ENCODE measurements around the gene PRDM10.
"Not testable (repeated sequence)": the region's sequence is repeated elsewhere in the genome, so short reads cannot be mapped to it uniquely, and the experiment has no call there.

PRDM10 gene

DNA sequence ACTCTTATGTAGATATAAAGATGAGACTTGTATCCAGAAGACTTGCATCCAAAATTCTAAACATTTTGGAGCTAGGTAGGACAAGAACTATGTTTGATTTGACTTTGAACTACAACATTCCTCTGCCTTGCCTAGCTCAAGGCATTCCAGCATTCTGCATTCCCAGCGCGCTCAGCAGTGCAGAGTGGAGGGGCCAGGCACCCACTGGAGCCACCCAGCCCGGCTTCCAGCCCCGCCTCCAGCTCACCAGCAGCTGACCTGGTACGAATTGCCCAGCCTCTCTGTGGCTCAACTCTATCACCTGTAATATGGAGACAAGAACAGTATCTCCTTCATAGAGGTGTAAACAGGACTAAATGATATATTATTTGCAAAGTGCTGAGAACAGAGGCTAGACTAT, 28.8 kb downstream of the PRDM10 start:
- DNase-seq, result no peak

DNA sequence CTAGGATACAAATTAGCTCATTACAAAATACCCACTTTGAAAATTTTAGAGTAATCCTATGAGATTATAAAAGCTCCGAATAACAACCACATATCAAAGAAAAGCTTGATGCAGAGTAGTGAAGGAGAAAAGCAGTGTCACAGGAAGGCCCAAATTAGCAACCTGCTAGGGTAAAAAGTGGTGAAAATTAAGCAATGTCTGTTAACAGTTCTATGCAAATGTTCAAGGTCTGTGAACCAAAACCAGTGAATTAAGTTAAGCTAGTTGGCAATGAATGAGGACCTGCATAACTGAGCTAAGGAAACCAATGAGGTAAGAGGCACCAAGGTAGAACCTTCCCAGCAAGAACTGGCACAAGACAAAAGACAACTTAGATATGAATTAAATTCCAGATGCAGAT, 29.6 kb downstream of the PRDM10 start:
- no peak for DNase-seq

GRCh38 chr11:129972611-129973010, 30.0 kb downstream of the PRDM10 start:
- DNase-seq, result no peak

DNA sequence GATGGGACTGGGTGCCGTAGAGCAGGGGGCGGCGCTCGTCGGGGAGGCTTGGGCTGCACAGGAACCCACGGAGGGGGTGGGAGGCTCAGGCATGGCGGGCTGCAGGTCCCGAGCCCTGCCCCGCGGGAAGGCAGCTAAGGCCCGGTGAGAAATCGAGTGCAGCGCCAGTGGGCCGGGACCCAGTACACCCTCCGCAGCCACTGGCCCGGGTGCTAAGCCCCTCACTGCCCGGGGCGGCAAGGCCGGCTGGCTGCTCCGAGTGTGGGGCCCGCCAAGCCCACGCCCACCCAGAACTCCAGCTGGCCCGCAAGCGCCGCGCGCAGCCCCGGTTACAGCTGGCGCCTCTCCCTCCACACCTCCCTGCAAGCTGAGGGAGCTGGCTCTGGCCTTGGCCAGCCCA, 30.8 kb downstream of the PRDM10 start:
- DNase-seq, result not testable (repeated sequence)

DNA sequence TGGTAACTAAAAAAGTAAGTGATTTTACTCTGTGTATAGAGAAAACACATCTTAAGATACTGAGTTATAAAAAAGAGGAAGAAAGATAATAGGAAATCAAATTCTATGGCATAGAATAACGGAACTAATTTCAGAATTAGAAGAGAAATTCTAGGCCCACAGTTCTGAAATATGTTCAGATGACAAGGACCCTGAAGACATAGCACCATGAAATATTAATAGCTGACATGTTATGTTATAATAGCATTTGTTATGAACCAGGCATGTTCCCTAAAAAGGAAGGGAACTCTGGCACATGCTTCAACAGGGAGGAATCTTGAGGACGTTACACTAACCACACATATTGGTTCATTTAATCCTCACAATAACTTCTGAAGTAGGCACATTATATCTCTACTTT, 32.7 kb downstream of the PRDM10 start:
- no peak for DNase-seq

DNA sequence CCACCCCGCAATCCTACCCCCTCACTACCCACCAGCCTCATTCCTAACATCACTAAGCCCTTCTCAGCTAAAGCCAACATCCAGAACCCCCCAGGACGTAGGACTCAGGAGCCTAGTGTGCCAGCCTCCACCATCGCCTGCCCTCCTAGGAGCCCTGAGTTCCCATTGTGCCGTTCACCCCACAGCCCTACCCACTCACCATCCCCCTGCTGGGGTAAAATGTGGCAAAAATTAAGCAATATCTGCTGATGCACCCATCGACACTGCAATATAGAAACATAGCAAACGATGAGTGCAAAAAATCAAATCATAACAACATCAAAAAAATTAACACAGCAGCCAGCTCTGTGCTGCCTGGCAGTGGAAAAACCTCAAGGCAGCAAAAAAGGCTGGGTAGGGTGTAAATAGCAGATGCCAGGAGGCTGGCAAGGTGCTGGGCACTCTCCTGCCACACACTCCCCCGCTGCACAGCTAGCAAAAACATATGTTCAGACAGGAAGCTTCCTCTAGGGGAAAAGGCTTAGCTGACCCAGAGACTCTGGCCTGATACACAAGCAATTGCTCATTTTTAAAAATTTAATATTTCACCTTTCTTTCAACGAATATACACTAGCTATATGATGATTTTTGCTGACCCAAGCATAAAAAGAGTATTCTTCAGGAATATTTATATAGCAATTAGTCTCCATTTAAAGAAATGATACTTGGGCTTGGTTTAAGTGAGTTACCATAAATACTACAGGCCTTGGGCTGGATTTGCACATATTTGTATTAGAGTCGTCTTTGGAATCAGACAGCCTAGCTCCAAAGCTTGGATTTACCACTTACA, 33.8 kb downstream of the PRDM10 start:
- no peak for DNase-seq

- DNase-seq, result no peak
Observed at GRCh38 chr11:129967996-129968395, 34.6 kb downstream of the PRDM10 start.

DNA sequence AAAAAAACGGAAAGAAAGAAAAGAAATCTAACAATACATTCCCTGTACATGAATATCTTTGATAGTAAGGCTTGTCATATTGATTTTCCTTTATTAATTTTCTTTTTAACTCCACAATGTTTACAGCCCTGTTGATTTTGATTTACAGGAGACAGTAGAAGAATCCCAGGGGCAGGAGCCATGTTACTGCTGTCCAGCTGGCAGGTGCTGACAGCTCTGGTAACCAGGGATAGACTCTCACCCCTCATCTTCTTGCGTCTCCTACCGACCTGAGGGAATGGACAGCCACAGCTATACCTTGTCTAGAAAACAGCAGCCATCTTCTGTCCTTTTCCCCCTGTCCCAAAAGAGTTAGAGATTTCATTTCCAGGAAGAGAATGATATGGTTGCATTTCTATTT, 37.4 kb downstream of the PRDM10 start:
- no peak for DNase-seq

GRCh38 chr11:129960216-129961214, 42.1 kb downstream of the PRDM10 start:
- no peak for DNase-seq

- DNase-seq, result no peak
Observed at GRCh38 chr11:129959687-129960086, 42.9 kb downstream of the PRDM10 start.

DNA sequence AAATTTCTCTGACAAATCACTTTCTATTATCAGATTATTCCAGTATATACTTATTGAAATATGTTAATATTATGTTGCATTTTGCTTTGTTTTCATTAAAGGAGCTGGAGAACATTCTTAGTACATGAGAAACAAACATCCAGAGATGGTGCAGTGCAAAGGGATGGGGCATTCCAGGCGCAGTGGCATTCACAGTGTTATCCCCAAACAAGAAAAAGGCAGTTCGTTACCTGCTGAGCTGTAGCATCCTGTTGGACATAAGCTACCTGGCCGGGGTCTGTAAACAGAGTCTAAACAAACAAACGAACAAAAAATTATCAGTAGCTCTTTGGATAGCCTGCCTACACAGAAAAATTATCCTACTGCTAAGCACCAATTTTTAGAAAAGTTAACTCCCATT, 47.4 kb downstream of the PRDM10 start:
- no peak for DNase-seq

GRCh38 chr11:129954703-129955102, 47.9 kb downstream of the PRDM10 start:
- not testable (repeated sequence) for DNase-seq

- no peak for DNase-seq
Observed at GRCh38 chr11:129951866-129952262, 50.8 kb downstream of the PRDM10 start.

DNA sequence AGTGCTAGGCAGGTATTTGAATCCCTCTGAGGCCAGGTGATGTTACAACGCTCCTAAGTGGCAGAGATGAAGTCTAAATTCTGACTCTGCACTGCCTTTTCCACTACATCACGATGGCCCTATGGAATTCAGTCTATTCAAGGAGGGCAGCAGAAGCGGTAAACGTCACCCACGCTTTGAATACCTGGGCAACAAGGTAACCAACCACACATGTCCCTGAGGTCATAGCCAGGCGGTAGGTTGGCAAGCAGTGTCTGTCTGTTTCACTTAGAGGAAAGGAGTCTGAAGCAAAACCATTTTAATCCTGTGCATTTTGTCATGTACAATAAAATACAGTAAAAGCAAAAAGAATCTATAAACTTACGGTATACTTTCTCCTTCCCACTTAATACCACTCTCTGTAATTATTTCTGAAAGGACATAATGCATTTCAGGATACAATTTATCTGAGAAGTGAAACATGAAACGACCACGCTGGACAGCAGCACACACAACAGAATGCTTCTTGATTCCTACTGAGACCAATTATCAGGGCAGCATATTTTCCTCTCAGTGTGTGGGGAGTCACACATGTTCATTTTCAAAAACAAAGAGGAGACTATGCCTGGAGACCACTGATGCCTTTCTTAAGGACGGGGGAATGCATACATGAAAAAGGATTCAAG, 51.3 kb downstream of the PRDM10 start:
- peak in 2 of 3 experiments; percentile 60 to 91 for DNase-seq

DNA sequence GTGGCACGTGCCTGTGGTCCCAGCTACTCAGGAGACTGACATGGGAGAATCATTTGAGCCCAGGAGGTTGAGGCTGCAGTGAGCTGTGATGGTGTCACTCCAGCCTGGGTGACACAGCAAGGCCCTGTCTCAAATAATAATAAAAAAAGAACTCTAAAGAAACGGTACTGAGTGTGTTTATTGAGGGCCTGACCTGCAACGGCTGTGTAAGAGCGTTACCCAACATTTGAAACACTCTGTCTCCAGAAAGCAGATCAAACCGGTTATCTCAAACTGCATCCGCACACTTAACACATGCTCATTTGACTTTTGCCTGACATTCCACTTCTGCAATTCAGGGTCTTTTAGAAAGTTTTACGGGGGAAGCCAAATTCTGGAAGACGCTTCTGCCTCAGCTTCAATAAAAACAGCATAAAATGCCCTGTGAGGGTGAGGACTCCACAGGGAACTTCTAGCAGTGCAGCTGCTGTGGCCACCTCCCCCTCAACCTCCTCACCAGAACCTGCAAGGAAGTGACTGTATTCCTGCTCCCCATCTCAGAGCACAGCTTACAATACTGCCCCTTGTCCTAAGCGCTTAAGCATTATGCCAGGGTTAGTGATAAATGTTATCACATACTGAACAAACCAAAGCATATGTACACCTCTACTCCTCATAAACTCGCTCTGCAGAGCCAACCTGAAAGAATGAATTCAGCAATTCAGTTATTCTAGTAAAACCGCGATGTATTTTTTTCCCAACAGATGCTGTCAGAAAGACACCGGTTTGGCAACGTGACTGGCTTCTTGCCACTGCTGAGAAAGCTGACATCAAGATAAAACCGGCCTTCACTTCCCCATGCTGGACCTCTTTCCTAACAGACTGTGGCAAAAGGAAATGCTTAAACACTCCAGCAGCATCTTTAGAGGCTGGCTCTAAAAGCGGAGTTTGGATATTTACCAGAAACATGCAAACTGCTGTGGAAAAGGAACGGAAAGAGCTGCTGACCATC, 52.2 kb downstream of the PRDM10 start:
- DNase-seq, result peak in 1 of 3 experiments; percentile 39

GRCh38 chr11:129948926-129949466, 53.6 kb downstream of the PRDM10 start:
- no peak for DNase-seq

- DNase-seq, result peak in 1 of 3 experiments; percentile 27
Observed at GRCh38 chr11:129947474-129947873, 55.2 kb downstream of the PRDM10 start.

DNA sequence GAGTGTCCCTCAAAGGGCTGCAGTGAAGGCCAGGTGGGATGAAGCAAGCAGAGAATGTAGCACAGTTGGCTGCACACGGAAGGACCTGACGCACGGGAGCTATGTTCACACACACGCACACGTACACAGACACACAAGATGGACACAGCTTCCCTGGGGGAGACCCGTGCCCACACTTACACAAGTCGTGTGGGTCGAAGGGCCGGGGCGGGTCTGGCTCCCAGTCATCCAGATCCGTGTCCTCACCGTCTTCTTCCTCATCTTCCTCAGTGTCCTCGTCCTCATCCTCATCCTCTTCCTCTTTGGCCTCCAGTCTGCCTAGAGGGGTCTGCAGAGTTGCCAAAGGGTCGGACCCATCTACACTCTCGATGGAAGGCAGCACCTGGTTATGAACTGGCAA, 55.7 kb downstream of the PRDM10 start:
- DNase-seq, result no peak

- peak in 1 of 3 experiments; percentile 8 for DNase-seq
Observed at GRCh38 chr11:129946256-129946655, 56.4 kb downstream of the PRDM10 start.

GRCh38 chr11:129945373-129945772, 57.3 kb downstream of the PRDM10 start:
- DNase-seq, result no peak

- DNase-seq, result no peak
Observed at GRCh38 chr11:129944696-129945095, 57.9 kb downstream of the PRDM10 start.

DNA sequence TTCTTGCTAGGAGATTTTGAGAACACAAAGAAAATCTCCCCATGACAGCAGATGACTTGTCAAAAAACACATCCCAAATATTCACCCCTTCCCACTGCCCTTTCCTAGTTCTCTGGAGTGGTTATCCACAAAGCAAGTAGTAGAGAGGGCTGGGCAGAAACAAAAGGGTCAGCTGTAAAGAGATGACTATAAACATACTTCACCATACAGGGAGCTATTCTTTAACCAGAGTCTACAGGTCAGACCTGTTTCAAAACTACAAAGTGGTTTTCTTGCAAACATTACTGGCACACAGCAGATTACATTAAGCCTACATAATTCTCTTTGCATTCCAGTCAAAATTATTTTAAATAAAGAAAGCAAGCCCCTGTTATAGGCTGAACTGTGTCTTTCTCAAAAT, 59.6 kb downstream of the PRDM10 start:
- DNase-seq, result no peak

Measured in NCI-H1417 (cell line).